Measurements from ENCODE around the gene CTSG.

CTSG gene

DNA sequence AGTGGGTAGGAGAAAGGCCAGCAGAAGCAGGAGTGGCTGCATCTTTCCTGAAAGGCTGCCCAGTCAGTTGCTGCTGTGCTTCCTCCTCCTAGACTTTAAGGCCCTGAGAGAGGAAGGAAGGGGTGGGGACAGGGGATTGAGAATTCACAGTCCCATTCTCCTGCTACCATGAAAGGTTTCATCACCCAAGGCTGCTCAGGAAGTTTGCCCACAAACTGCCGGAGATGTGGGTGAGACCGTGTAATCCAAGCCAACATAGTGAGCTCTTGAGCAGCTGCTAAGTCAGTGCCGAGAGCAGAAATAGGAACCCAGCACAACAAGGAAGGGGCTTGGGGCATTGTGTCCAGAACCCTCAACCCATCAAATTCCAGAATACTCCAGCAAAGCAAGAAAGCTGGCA, at the start of gene CTSG:
Gene CTSG (minus strand): TSS at position 69 of the 400 bp plus-strand sequence. CDS start 27 bp downstream, at position 42.
- no peaks in the 10 kb centered on the region for H3K9me3 ChIP-seq (ENCODE audit: control insufficient read depth in 1 of 2, low read length in 2 of 2)
- H3K4me1 ChIP-seq (ENCODE audit: control insufficient read depth in 1 of 2, insufficient read depth in 2 of 2, low read length in 2 of 2) = no peaks in the 10 kb centered on the region
- no peak within 1 kb of the TSS for H3K27ac ChIP-seq (ENCODE audit: low read length)
- H3K27me3 ChIP-seq (ENCODE audit: low read depth, low read length) = no peaks in the 10 kb centered on the region
- no peaks in the 10 kb centered on the region for H3K36me3 ChIP-seq (ENCODE audit: control insufficient read depth in 1 of 2, insufficient read depth in 2 of 2, low read length in 2 of 2)
- H3K4me3 ChIP-seq (ENCODE audit: low read depth in 1 of 2, low read length in 2 of 2) = no peak within 1 kb of the TSS

GRCh38 chr14:24613747-24614146, 37.7 kb upstream of the CTSG start:
- Histone ChIP-seq H3K4me1 (ENCODE audit: control insufficient read depth in 1 of 2, insufficient read depth in 2 of 2, low read length in 2 of 2) (no peaks in the 10 kb centered on the region), H3K4me3 (ENCODE audit: low read depth in 1 of 2, low read length in 2 of 2) (no peak overlapping the region), H3K27ac (ENCODE audit: low read length) (no peak overlapping the region), H3K9me3 (ENCODE audit: control insufficient read depth in 1 of 2, low read length in 2 of 2) (peaks cover 0 to 6% of the 10 kb centered on the region in 2 donors), H3K36me3 (ENCODE audit: control insufficient read depth in 1 of 2, insufficient read depth in 2 of 2, low read length in 2 of 2) (no peaks in the 10 kb centered on the region), H3K27me3 (ENCODE audit: low read depth, low read length) (no peaks in the 10 kb centered on the region)

GRCh38 chr14:24613241-24613640, 37.2 kb upstream of the CTSG start:
- no peaks in the 10 kb centered on the region for H3K36me3 ChIP-seq (ENCODE audit: control insufficient read depth in 1 of 2, insufficient read depth in 2 of 2, low read length in 2 of 2)
- no peak overlapping the region for H3K27ac ChIP-seq (ENCODE audit: low read length)
- peaks cover 0 to 6% of the 10 kb centered on the region in 2 donors for H3K9me3 ChIP-seq (ENCODE audit: control insufficient read depth in 1 of 2, low read length in 2 of 2)
- no peaks in the 10 kb centered on the region for H3K27me3 ChIP-seq (ENCODE audit: low read depth, low read length)
- no peaks in the 10 kb centered on the region for H3K4me1 ChIP-seq (ENCODE audit: control insufficient read depth in 1 of 2, insufficient read depth in 2 of 2, low read length in 2 of 2)
- no peak overlapping the region for H3K4me3 ChIP-seq (ENCODE audit: low read depth in 1 of 2, low read length in 2 of 2)

GRCh38 chr14:24612196-24612595, 36.1 kb upstream of the CTSG start:
- Histone ChIP-seq H3K27me3 (ENCODE audit: low read depth, low read length) (no peaks in the 10 kb centered on the region), H3K4me3 (ENCODE audit: low read depth in 1 of 2, low read length in 2 of 2) (no peak overlapping the region), H3K27ac (ENCODE audit: low read length) (no peak overlapping the region), H3K4me1 (ENCODE audit: control insufficient read depth in 1 of 2, insufficient read depth in 2 of 2, low read length in 2 of 2) (no peaks in the 10 kb centered on the region), H3K9me3 (ENCODE audit: control insufficient read depth in 1 of 2, low read length in 2 of 2) (peaks cover 0 to 6% of the 10 kb centered on the region in 2 donors), H3K36me3 (ENCODE audit: control insufficient read depth in 1 of 2, insufficient read depth in 2 of 2, low read length in 2 of 2) (no peaks in the 10 kb centered on the region)

- peaks cover 0 to 6% of the 10 kb centered on the region in 2 donors for H3K9me3 ChIP-seq (ENCODE audit: control insufficient read depth in 1 of 2, low read length in 2 of 2)
- H3K4me1 ChIP-seq (ENCODE audit: control insufficient read depth in 1 of 2, insufficient read depth in 2 of 2, low read length in 2 of 2) = no peaks in the 10 kb centered on the region
- H3K36me3 ChIP-seq (ENCODE audit: control insufficient read depth in 1 of 2, insufficient read depth in 2 of 2, low read length in 2 of 2) = no peaks in the 10 kb centered on the region
- H3K27me3 ChIP-seq (ENCODE audit: low read depth, low read length) = no peaks in the 10 kb centered on the region
- no peak within 1 kb of the TSS for H3K4me3 ChIP-seq (ENCODE audit: low read depth in 1 of 2, low read length in 2 of 2)
- no peak within 1 kb of the TSS for H3K27ac ChIP-seq (ENCODE audit: low read length)
Measured at GRCh38 chr14:24609655-24610344, 33.8 kb upstream of the CTSG start, which contains the start of gene GZMH. GZMH (minus strand) TSS chr14:24609685; CDS start chr14:24609613, 72 bp downstream.

DNA sequence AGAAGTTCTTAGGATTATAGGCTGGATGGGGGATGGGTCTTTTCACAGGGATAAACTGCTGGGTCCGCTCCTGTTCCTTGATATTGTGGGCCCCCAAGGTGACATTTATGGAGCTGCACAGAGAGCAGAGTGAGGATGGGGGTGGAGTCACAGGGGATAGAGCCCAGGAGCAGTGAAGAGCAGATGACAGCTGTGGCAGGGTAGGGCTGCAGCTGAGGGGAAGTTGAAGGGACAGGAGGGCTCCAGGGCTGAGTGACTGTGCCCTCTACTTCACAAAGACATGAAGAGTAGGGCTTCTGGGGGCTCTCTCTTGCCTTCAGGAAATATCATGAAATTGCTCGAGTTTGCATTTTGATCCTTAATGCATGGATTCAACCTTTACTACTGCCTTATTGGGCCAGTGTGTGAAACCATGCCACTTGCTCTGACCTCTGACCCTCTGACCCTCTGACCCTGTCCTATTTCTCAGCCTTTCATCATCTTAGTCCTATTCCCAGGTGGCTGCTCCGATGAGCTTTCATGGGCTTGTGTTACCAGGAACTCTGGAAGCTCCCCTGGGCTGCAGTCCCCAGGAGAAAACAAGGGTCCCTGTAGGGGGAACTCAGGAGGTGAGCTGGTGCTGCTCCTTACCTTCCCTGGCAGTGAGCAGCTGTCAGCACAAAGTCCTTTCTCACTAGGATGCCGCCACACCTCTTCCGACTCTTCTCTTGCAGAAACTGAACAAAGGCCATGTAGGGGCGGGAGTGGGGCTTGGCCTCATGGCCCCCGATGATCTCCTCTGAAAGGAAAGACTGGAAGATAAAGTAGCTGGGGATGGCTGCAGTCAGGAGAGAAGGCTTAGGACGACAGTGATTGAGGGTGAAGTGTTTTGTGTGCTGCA, 31.8 kb upstream of the CTSG start:
- Histone ChIP-seq H3K36me3 (ENCODE audit: control insufficient read depth in 1 of 2, insufficient read depth in 2 of 2, low read length in 2 of 2) (no peaks in the 10 kb centered on the region), H3K27ac (ENCODE audit: low read length) (no peak overlapping the region), H3K4me3 (ENCODE audit: low read depth in 1 of 2, low read length in 2 of 2) (no peak overlapping the region), H3K27me3 (ENCODE audit: low read depth, low read length) (no peaks in the 10 kb centered on the region), H3K9me3 (ENCODE audit: control insufficient read depth in 1 of 2, low read length in 2 of 2) (peaks cover 0 to 4% of the 10 kb centered on the region in 2 donors), H3K4me1 (ENCODE audit: control insufficient read depth in 1 of 2, insufficient read depth in 2 of 2, low read length in 2 of 2) (no peaks in the 10 kb centered on the region)

DNA sequence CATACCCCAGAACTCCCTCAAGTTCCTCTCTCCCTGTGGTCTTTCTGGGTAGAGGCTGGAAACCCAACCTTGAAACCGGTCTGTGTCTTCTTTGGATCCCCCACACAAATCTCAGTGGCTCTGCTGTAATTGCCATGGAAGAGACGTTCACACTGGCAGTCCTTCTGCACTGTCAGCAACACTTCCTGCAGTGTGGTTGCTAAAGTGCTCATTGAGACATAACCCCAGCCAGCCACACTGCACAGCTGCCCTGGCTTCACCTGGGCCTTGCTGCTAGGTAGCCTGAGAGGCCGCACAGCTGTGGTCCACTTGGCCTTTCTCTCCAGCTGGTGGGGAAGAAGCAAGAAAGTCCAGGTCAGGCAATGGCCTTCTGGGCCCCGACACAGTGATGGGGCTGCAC, 31.0 kb upstream of the CTSG start:
- no peaks in the 10 kb centered on the region for H3K4me1 ChIP-seq (ENCODE audit: control insufficient read depth in 1 of 2, insufficient read depth in 2 of 2, low read length in 2 of 2)
- no peaks in the 10 kb centered on the region for H3K36me3 ChIP-seq (ENCODE audit: control insufficient read depth in 1 of 2, insufficient read depth in 2 of 2, low read length in 2 of 2)
- H3K27me3 ChIP-seq (ENCODE audit: low read depth, low read length) = no peaks in the 10 kb centered on the region
- peaks cover 0 to 1% of the 10 kb centered on the region in 2 donors for H3K9me3 ChIP-seq (ENCODE audit: control insufficient read depth in 1 of 2, low read length in 2 of 2)
- no peak overlapping the region for H3K27ac ChIP-seq (ENCODE audit: low read length)
- H3K4me3 ChIP-seq (ENCODE audit: low read depth in 1 of 2, low read length in 2 of 2) = no peak overlapping the region

DNA sequence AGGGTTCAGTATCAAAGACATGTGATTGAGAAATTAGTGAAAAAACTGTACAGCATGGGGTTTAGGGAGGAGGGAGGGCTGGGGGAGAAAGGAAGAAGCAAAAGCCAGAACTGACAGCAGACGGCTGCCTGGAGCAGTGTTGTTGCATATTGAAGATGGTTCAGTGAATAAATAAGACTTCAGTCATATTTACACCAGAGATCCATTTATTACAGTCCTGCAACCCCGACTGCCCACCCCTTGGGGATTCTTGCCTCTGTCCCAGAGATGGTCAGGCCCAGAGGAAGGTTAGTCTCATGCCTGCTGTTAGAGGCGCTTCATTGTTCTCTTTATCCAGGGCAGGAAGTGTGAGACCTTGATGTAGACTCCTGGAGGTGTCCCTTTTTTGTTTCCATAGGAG, 30.2 kb upstream of the CTSG start:
- Histone ChIP-seq H3K27ac (ENCODE audit: low read length) (no peak overlapping the region), H3K27me3 (ENCODE audit: low read depth, low read length) (no peaks in the 10 kb centered on the region), H3K9me3 (ENCODE audit: control insufficient read depth in 1 of 2, low read length in 2 of 2) (no peaks in the 10 kb centered on the region), H3K4me1 (ENCODE audit: control insufficient read depth in 1 of 2, insufficient read depth in 2 of 2, low read length in 2 of 2) (no peaks in the 10 kb centered on the region), H3K36me3 (ENCODE audit: control insufficient read depth in 1 of 2, insufficient read depth in 2 of 2, low read length in 2 of 2) (no peaks in the 10 kb centered on the region), H3K4me3 (ENCODE audit: low read depth in 1 of 2, low read length in 2 of 2) (no peak overlapping the region)

DNA sequence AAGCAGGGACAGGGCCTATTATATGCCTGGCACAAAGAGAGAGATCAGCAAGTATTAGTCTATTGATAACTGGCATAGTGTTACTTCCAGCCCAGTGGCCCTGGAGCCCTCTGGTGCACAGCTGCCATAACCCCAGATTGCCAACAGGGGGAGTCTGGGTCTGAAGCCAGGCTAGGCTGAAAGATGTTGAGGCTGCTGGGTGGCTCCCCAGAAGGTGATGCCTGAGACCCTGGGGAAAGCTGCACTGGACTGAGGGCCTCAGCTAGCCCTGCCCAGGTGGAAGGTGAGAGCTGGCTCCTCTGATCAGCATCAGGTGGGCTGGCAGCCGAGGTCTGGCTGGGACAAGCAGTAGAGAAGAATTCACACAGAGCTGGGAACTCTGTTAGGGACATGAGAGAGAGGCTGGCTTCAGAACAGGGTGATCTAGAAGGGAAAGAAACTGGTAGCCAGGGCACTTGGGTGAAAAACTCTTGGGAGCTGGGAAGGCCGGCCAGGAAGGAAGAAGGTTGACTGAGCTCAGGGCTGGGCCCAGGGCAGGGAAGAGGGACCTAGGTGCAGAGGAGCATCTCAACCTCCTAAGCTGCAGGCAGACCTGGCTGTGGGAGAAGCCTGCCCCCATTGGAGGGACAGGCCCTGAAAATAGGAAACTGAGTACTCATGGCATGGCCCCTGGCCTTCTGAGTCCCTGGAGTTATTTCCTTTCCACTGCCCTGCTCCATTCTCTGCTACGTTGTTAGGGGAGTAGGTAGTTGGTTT, 29.6 kb upstream of the CTSG start:
- Histone ChIP-seq H3K9me3 (ENCODE audit: control insufficient read depth in 1 of 2, low read length in 2 of 2) (no peaks in the 10 kb centered on the region), H3K27ac (ENCODE audit: low read length) (no peak overlapping the region), H3K36me3 (ENCODE audit: control insufficient read depth in 1 of 2, insufficient read depth in 2 of 2, low read length in 2 of 2) (no peaks in the 10 kb centered on the region), H3K4me1 (ENCODE audit: control insufficient read depth in 1 of 2, insufficient read depth in 2 of 2, low read length in 2 of 2) (no peaks in the 10 kb centered on the region), H3K4me3 (ENCODE audit: low read depth in 1 of 2, low read length in 2 of 2) (no peak overlapping the region), H3K27me3 (ENCODE audit: low read depth, low read length) (no peaks in the 10 kb centered on the region)

GRCh38 chr14:24597403-24597802, 21.4 kb upstream of the CTSG start:
- H3K9me3 ChIP-seq (ENCODE audit: control insufficient read depth in 1 of 2, low read length in 2 of 2) = peaks cover 0 to 11% of the 10 kb centered on the region in 2 donors
- no peak overlapping the region for H3K4me3 ChIP-seq (ENCODE audit: low read depth in 1 of 2, low read length in 2 of 2)
- no peaks in the 10 kb centered on the region for H3K27me3 ChIP-seq (ENCODE audit: low read depth, low read length)
- no peak overlapping the region for H3K27ac ChIP-seq (ENCODE audit: low read length)
- H3K36me3 ChIP-seq (ENCODE audit: control insufficient read depth in 1 of 2, insufficient read depth in 2 of 2, low read length in 2 of 2) = no peaks in the 10 kb centered on the region
- no peaks in the 10 kb centered on the region for H3K4me1 ChIP-seq (ENCODE audit: control insufficient read depth in 1 of 2, insufficient read depth in 2 of 2, low read length in 2 of 2)
